ENCODE results near the gene ACIN1. TPM values are rescaled to one million over a fixed set of nuclear protein-coding genes. Genes with fewer than 3 reads are reported as not detected.

Gene ACIN1
- total and polyA plus RNA-seq, 10 of the 15 experiments (the other 5 are each of a cell fraction or from before 2014, with no cell fraction given): 4.3 to 148 (median 93.4) TPM

DNA sequence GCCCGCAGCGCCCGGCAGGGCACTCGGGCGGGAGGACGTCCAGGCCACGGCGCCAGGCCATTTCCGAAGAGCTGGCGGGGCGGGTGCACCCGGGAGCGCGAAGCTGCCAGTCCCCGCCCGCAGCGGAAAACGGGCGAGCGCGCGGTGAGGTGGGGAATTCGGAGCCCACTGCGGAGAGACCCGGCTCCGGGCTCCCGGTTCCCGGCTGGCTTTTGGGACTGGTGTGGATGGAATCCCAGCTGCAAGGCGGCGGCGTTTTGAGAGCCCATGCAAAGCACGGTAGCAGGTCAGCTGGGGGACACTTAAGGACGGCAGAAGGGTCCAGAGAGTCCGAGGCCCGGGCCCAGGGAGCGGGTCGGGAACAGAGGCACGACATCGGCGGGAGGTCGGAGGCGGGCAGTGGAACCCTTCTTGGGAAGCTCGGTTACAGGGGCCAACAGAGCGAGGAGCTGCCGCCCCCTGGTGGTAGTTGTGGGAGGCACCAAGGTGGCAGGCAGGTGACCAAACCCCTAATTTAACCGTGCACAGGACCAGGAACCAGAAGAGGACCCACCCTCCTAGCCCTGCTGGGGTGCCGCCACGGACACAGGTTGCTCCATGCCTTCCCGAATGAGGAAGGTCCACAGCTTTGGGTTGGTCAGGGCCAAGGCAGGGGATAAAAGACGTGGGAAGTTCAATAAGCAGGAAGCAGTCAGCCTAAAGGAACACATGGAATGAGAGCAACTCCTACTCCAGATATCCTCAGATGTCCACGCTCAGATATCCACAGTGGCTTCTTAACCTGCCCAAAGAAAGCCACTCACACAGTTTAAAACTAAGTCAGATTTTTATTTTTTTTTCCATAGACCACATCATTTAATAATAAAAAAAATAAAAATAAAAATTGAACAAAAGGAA lies 36.9 kb downstream of the ACIN1 start (continued):
- no peak for TF ChIP-seq STAT1 (conservative IDR thresholded peaks at IDR 0.05)
- TF ChIP-seq JUNB (IDR thresholded peaks at IDR 0.05): no peak
- TF ChIP-seq EGR1 (IDR thresholded peaks at IDR 0.05; ENCODE audit: borderline replicate concordance in 1 of 2, low read depth in 2 of 2, low read length in 2 of 2): no peak
- TF ChIP-seq, protein P1, sequence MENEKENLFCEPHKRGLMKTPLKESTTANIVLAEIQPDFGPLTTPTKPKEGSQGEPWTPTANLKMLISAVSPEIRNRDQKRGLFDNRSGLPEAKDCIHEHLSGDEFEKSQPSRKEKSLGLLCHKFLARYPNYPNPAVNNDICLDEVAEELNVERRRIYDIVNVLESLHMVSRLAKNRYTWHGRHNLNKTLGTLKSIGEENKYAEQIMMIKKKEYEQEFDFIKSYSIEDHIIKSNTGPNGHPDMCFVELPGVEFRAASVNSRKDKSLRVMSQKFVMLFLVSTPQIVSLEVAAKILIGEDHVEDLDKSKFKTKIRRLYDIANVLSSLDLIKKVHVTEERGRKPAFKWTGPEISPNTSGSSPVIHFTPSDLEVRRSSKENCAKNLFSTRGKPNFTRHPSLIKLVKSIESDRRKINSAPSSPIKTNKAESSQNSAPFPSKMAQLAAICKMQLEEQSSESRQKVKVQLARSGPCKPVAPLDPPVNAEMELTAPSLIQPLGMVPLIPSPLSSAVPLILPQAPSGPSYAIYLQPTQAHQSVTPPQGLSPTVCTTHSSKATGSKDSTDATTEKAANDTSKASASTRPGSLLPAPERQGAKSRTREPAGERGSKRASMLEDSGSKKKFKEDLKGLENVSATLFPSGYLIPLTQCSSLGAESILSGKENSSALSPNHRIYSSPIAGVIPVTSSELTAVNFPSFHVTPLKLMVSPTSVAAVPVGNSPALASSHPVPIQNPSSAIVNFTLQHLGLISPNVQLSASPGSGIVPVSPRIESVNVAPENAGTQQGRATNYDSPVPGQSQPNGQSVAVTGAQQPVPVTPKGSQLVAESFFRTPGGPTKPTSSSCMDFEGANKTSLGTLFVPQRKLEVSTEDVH (IDR thresholded peaks at IDR 0.05; ENCODE audit: low read depth, partially characterized antibody): peak; percentile 46
- no peak for TF ChIP-seq NRF1 (conservative IDR thresholded peaks at IDR 0.05; ENCODE audit: low read depth, low read length)
- TF ChIP-seq NBN (IDR thresholded peaks at IDR 0.05): peak; percentile 60; the same call in 1 of the 2 replicates
- TF ChIP-seq ZNF384 (IDR thresholded peaks at IDR 0.05; ENCODE audit: borderline replicate concordance, low read depth, low read length): no peak
- TF ChIP-seq, protein P2, sequence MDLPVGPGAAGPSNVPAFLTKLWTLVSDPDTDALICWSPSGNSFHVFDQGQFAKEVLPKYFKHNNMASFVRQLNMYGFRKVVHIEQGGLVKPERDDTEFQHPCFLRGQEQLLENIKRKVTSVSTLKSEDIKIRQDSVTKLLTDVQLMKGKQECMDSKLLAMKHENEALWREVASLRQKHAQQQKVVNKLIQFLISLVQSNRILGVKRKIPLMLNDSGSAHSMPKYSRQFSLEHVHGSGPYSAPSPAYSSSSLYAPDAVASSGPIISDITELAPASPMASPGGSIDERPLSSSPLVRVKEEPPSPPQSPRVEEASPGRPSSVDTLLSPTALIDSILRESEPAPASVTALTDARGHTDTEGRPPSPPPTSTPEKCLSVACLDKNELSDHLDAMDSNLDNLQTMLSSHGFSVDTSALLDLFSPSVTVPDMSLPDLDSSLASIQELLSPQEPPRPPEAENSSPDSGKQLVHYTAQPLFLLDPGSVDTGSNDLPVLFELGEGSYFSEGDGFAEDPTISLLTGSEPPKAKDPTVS (IDR thresholded peaks at IDR 0.05; ENCODE audit: low read depth, low read length): no peak
- TF ChIP-seq, protein P3, sequence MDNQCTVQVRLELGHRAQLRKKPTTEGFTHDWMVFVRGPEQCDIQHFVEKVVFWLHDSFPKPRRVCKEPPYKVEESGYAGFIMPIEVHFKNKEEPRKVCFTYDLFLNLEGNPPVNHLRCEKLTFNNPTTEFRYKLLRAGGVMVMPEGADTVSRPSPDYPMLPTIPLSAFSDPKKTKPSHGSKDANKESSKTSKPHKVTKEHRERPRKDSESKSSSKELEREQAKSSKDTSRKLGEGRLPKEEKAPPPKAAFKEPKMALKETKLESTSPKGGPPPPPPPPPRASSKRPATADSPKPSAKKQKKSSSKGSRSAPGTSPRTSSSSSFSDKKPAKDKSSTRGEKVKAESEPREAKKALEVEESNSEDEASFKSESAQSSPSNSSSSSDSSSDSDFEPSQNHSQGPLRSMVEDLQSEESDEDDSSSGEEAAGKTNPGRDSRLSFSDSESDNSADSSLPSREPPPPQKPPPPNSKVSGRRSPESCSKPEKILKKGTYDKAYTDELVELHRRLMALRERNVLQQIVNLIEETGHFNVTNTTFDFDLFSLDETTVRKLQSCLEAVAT (IDR thresholded peaks at IDR 0.05): peak; percentile 34; the same call in 1 of the 2 replicates
- TF ChIP-seq TBL1XR1 (IDR thresholded peaks at IDR 0.05; ENCODE audit: low read depth, low read length): no peak
- no peak for TF ChIP-seq ZNF622 (IDR thresholded peaks at IDR 0.05)
- TF ChIP-seq, protein P4, sequence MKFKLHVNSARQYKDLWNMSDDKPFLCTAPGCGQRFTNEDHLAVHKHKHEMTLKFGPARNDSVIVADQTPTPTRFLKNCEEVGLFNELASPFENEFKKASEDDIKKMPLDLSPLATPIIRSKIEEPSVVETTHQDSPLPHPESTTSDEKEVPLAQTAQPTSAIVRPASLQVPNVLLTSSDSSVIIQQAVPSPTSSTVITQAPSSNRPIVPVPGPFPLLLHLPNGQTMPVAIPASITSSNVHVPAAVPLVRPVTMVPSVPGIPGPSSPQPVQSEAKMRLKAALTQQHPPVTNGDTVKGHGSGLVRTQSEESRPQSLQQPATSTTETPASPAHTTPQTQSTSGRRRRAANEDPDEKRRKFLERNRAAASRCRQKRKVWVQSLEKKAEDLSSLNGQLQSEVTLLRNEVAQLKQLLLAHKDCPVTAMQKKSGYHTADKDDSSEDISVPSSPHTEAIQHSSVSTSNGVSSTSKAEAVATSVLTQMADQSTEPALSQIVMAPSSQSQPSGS (IDR thresholded peaks at IDR 0.05; ENCODE audit: low read length): no peak
- no peak for TF ChIP-seq ZNF217 (IDR thresholded peaks at IDR 0.05)
- no peak for TF ChIP-seq CHD1 (IDR thresholded peaks at IDR 0.05; ENCODE audit: low read depth, low read length)
- no peak for TF ChIP-seq HCFC1 (IDR thresholded peaks at IDR 0.05; ENCODE audit: low read length)
- TF ChIP-seq RB1 (IDR thresholded peaks at IDR 0.05; ENCODE audit: borderline replicate concordance): no peak
- TF ChIP-seq NFXL1 (IDR thresholded peaks at IDR 0.05; ENCODE audit: borderline replicate concordance): no peak
- TF ChIP-seq POLR2AphosphoS2 (IDR thresholded peaks at IDR 0.05; ENCODE audit: low read depth, low read length): 0 out of 2 replicates have a peak, but pooled peaks have one; percentile 42
- 0 out of 4 replicates have a peak, but pooled peaks of 1 of the 2 experiments have one; percentile 35 for TF ChIP-seq SRF (IDR thresholded peaks at IDR 0.05; ENCODE audit: low read depth in 2 of 2, low read length in 2 of 2)
- TF ChIP-seq BACH1 (IDR thresholded peaks at IDR 0.05; ENCODE audit: borderline replicate concordance): peak; percentile 20; the same call in 1 of the 2 replicates
- no peak for TF ChIP-seq KLF5 (IDR thresholded peaks at IDR 0.05; ENCODE audit: partially characterized antibody)
- no peak for TF ChIP-seq EZH2 (IDR thresholded peaks at IDR 0.05; ENCODE audit: borderline replicate concordance, control insufficient read depth, low read depth, low read length)
- TF ChIP-seq NFIC (IDR thresholded peaks at IDR 0.05; ENCODE audit: low read depth, low read length): no peak
- TF ChIP-seq RFX5 (IDR thresholded peaks at IDR 0.05; ENCODE audit: low read depth, low read length): no peak

All from GM12878 (cell line).